WERI-Rb-1 (cell line): ENCODE data around the gene RASAL2.

Source experiments
- DNase-seq: peaks from one replicate; pipeline ENCODE4 v3.0.0-alpha.2; 2020
- H3K27ac ChIP-seq: fragments of 250-450 bp; sonication (Bioruptor Pico); 2 replicates; pipeline ENCODE4 v1.5.1; 2020; ENCODE audit warnings: mild to moderate bottlenecking, moderate library complexity
- H3K27me3 ChIP-seq: fragments of 250-450 bp; sonication (Bioruptor Pico); 2 replicates; pipeline ENCODE4 v1.5.1; 2021; ENCODE audit warnings: mild to moderate bottlenecking, low read depth, moderate library complexity; ENCODE audit not compliant: insufficient read depth, severe bottlenecking
- H3K36me3 ChIP-seq: fragments of 250-450 bp; sonication (Bioruptor Pico); 2 replicates; pipeline ENCODE4 v1.5.1; 2020; ENCODE audit warnings: mild to moderate bottlenecking, moderate library complexity
- H3K4me3 ChIP-seq: 2 replicates; pipeline ENCODE4 v1.5.1; 2011; ENCODE audit warnings: low read depth, mild to moderate bottlenecking, control low read depth, low read length
- H3K9me3 ChIP-seq: fragments of 250-450 bp; sonication (Bioruptor Pico); 2 replicates; pipeline ENCODE4 v1.5.1; 2021; ENCODE audit warnings: mild to moderate bottlenecking, moderate library complexity; ENCODE audit not compliant: severe bottlenecking
- TF ChIP-seq, protein P1 (sequence below): IDR thresholded peaks from 2 replicates; pipeline ENCODE4 v1.5.1; 2011; ENCODE audit warnings: low read depth, mild to moderate bottlenecking, control low read depth, inconsistent platforms, low read length

Gene RASAL2

DNA sequence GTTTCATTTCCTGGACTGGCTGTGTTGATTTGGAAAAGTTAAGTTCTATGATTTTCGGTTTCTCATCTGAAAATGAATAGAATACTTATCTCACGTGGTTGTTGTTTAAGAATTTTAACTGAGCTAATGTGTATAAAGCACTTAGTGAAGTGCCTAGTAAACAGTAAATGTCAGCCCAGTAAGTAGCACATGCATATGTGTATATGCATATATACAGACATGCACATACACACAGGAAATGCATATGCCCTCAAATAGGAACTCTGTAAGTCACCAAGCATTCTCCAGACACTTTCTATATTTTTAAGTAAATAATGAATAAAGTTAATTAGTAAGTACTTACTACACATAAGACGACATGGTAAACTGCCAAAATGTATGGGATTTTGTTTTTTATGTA, 274.3 kb downstream of the RASAL2 start:
- Histone ChIP-seq H3K36me3 (no peaks in the 10 kb centered on the region), H3K9me3 (no peaks in the 10 kb centered on the region), H3K27ac (no peak overlapping the region), H3K4me3 (no peak overlapping the region), H3K27me3 (no peaks in the 10 kb centered on the region)
- no peak for DNase-seq
- TF ChIP-seq, protein P1, sequence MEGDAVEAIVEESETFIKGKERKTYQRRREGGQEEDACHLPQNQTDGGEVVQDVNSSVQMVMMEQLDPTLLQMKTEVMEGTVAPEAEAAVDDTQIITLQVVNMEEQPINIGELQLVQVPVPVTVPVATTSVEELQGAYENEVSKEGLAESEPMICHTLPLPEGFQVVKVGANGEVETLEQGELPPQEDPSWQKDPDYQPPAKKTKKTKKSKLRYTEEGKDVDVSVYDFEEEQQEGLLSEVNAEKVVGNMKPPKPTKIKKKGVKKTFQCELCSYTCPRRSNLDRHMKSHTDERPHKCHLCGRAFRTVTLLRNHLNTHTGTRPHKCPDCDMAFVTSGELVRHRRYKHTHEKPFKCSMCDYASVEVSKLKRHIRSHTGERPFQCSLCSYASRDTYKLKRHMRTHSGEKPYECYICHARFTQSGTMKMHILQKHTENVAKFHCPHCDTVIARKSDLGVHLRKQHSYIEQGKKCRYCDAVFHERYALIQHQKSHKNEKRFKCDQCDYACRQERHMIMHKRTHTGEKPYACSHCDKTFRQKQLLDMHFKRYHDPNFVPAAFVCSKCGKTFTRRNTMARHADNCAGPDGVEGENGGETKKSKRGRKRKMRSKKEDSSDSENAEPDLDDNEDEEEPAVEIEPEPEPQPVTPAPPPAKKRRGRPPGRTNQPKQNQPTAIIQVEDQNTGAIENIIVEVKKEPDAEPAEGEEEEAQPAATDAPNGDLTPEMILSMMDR, result no peak

DNA sequence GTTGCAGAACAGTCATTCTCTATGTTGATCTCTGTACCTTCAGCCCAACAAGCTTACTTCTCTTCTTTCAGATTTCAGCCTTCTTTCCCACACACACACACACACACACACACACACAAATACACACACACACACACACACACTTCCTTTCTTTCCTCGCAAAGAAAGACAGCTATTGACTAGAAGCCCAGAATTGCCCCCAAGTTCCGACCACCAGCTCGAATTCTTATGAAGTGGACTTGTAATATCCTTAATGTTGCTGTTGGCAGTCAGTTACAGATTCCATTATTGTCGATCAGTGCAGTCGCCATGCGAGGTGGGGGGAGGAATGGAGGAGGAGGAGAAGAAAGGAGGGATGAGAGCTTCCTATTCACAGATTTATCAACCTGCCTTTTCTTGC, 277.3 kb downstream of the RASAL2 start:
- no peak for DNase-seq
- H3K27me3 ChIP-seq, result no peaks in the 10 kb centered on the region
- H3K9me3 ChIP-seq, result no peaks in the 10 kb centered on the region
- no peak overlapping the region for H3K27ac ChIP-seq
- TF ChIP-seq, protein P1, result no peak
- H3K36me3 ChIP-seq, result no peaks in the 10 kb centered on the region
- H3K4me3 ChIP-seq, result no peak overlapping the region

DNA sequence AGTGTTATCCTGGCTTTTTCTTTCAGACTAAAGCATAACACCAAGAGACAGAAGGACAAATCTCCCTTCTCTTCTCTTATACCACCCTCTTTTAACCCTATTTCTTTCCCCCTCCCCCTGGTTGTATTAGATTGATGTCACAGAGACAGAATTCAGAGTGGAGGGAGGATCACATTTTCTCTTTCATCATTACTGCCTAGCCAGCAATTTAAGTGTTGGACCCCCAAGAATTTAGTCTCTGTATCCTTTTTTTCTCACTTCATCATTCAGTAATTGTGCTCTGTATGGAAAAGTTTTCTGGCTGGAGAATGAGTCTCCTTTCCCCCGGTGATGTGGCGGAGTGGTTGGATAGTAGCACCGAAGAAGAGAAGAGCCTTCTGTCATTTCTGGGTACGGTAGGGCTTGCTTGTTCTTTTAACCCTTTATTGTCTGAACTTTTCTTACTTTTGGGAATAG, 278.1 kb downstream of the RASAL2 start:
- DNase-seq, result no peak
- H3K27me3 ChIP-seq, result no peaks in the 10 kb centered on the region
- no peak overlapping the region for H3K4me3 ChIP-seq
- no peaks in the 10 kb centered on the region for H3K36me3 ChIP-seq
- no peak overlapping the region for H3K27ac ChIP-seq
- TF ChIP-seq, protein P1, result no peak
- no peaks in the 10 kb centered on the region for H3K9me3 ChIP-seq

DNA sequence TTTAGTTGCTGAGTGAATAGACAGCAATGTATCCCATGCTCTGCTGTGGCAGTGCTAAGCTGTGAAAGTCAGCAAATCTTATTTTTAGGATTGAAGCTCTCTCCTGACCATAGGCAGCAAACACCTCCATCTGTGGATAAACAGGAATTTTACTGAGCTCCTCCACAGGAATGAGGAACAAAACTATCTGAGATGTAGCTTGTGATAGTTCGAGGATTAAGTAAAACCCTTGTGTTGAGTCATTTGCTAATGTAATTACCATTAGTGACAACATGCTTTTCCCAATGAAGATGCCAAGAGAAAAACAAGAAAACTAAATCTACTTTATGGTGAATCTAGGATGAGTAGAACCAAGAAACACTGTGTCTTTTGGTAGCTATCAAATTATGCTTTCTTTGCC, 280.1 kb downstream of the RASAL2 start:
- TF ChIP-seq, protein P1, result no peak
- no peak for DNase-seq
- H3K4me3 ChIP-seq, result no peak overlapping the region
- no peak overlapping the region for H3K27ac ChIP-seq
- no peaks in the 10 kb centered on the region for H3K27me3 ChIP-seq
- no peaks in the 10 kb centered on the region for H3K36me3 ChIP-seq
- no peaks in the 10 kb centered on the region for H3K9me3 ChIP-seq

DNA sequence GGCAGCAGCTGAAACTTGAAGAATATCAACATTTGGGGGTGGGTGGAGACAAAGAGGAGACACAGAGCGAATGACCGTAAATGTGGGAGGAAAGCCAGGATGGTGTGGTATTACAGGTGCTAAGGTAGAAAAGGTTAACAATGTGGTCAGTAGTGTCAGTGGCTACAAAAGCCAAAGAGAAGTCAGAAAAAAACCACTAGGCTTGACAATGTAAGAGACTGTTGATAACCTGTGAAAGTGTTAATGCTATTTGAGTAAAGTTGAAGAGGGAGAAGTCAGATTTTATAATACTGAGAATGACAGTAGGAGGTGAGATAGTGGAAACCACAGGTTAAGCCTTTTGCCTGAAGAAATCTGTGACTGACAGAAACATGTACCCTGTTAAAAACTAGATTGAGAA, 282.1 kb downstream of the RASAL2 start:
- no peaks in the 10 kb centered on the region for H3K9me3 ChIP-seq
- no peaks in the 10 kb centered on the region for H3K27me3 ChIP-seq
- no peak overlapping the region for H3K4me3 ChIP-seq
- no peak for DNase-seq
- TF ChIP-seq, protein P1, result no peak
- no peak overlapping the region for H3K27ac ChIP-seq
- H3K36me3 ChIP-seq, result no peaks in the 10 kb centered on the region

DNA sequence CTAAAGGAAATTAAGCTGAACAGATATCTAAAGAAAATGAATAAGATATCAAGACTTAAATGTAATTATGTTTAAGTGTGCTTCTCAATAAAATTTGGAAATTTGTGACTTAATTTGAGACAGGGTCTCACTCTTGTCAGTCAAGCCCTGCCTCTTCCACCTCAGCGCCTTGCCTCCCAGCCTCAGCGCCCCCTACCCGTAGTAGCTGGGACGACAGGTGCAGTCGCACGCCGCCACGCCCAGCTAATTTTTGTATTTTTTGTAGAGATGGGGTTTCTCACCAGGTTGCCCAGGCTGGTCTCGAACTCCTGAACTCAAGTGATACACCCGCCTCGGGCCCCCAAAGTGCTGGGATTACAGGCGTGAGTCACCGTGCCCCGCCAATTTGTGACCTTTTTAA, 285.9 kb downstream of the RASAL2 start:
- no peak for DNase-seq
- Histone ChIP-seq H3K4me3 (no peak overlapping the region), H3K27ac (no peak overlapping the region), H3K27me3 (no peaks in the 10 kb centered on the region), H3K9me3 (no peaks in the 10 kb centered on the region), H3K36me3 (no peaks in the 10 kb centered on the region)
- TF ChIP-seq, protein P1, result peak; percentile 35
